Spleen (tissue), 11 donors: Measurements from ENCODE around the gene RTTN. TPM values are rescaled to one million over a fixed set of nuclear protein-coding genes. Genes with fewer than 3 reads are reported as not detected.

Source experiments
- DNase-seq: peaks from one replicate; pipeline ENCODE4 v3.0.0-alpha.2; 2020
- H3K27ac ChIP-seq, 8 donors: fragments of 200-600 bp; sonication (generic) in 7 of 8; 1 replicate in 4 of 8; 2 replicates in 4 of 8; pipeline versions ENCODE4 v1.5.0 to v1.8.0; 2016 to 2021; ENCODE audit warnings: inconsistent platforms in 4 of 8, mild to moderate bottlenecking in 4 of 8, moderate library complexity in 1 of 8
- H3K27me3 ChIP-seq, 7 donors: fragments of 200-600 bp; sonication (generic) in 6 of 7; replicated peaks in 1 of 7; 1 replicate in 4 of 7; 2 replicates in 3 of 7; pipeline versions ENCODE4 v1.5.0 to v1.8.0; 2016 to 2021; ENCODE audit warnings: inconsistent platforms in 3 of 7, mild to moderate bottlenecking in 1 of 7
- H3K36me3 ChIP-seq, 6 donors: fragments of 200-600 bp; sonication (generic) in 5 of 6; 1 replicate in 4 of 6; 2 replicates in 2 of 6; pipeline versions ENCODE4 v1.5.0 to v1.8.0; 2016 to 2021; ENCODE audit warnings: inconsistent platforms in 2 of 6
- H3K4me1 ChIP-seq, 6 donors: fragments of 200-600 bp; sonication (generic) in 5 of 6; 1 replicate in 3 of 6; 2 replicates in 3 of 6; pipeline versions ENCODE4 v1.5.0 to v1.8.0; 2016 to 2021; ENCODE audit warnings: inconsistent platforms in 3 of 6
- H3K4me3 ChIP-seq, 8 donors: fragments of 200-600 bp; sonication (generic) in 7 of 8; 1 replicate in 4 of 8; 2 replicates in 4 of 8; pipeline versions ENCODE4 v1.5.0 to v1.8.0; 2016 to 2021; ENCODE audit warnings: inconsistent platforms in 4 of 8, mild to moderate bottlenecking in 4 of 8, moderate library complexity in 2 of 8
- H3K9me3 ChIP-seq, 8 donors: fragments of 200-600 bp; sonication (generic) in 7 of 8; 1 replicate in 4 of 8; 2 replicates in 4 of 8; pipeline versions ENCODE4 v1.5.0 to v1.8.0; 2016 to 2021; ENCODE audit warnings: inconsistent platforms in 4 of 8
- POLR2A ChIP-seq, 3 donors: fragments of 450-650 bp; IDR thresholded peaks; one replicate each; pipeline ENCODE4 v1.5.1; 2017; ENCODE audit warnings: antibody characterized with exemption in 3 of 3, mild to moderate bottlenecking in 1 of 3
- POLR2AphosphoS5 ChIP-seq, 3 donors: sonication (generic); formaldehyde crosslinking; IDR thresholded peaks; one replicate each; pipeline ENCODE4 v1.5.1; 2017; ENCODE audit warnings: antibody characterized with exemption in 3 of 3
- WGBS, 5 donors: extraction: QIAGEN DNeasy Blood & Tissue Kit in 3 of 5; methylation state at CpG; one replicate each; pipeline versions ENCODE4 v1.1.5 to v1.1.7; 2013 to 2018; 5-methylcytosine and 5-hydroxymethylcytosine counted together
- intact Hi-C: fragments of 100-400 bp; cut with DNase I; formaldehyde crosslinking; loops from one replicate; pipeline ENCODE4 v1.15.0; 2023; ENCODE audit warnings: low total_unique reads
- polyA plus RNA-seq, 3 donors: library from polyadenylated mRNA; stranded (reverse); fragments of 200-250 nt; gene quantifications; one replicate each; pipeline ENCODE4 v1.2.1, GENCODE V29; 2013
- total RNA-seq, 7 donors: library from RNA; depleted of rRNA in 3 of 7; stranded (reverse); fragments of >200 nt in 3 of 7; fragmentation: NEBNext Ultra II Directional in 4 of 7; extraction: Animal tissue kit (Norgen Biotek cat#: 25700) in 4 of 7; gene quantifications; one replicate each; pipeline versions ENCODE4 v1.1.0 to v1.2.1, GENCODE V29; 2016 to 2021
- TF ChIP-seq, protein P1 (sequence below), 11 experiments: fragments of 200-600 bp in 7 of 11; fragments of 450-650 bp in 4 of 11; sonication (generic) in 4 of 11; IDR thresholded peaks in 8 of 11; conservative IDR thresholded peaks in 3 of 11; 1 replicate in 7 of 11; 2 replicates in 4 of 11; pipeline versions ENCODE4 v1.4.0 to v1.8.0; 2016 to 2021; ENCODE audit warnings: antibody characterized with exemption in 11 of 11, inconsistent platforms in 4 of 11, mild to moderate bottlenecking in 1 of 11
- donor health status: healthy with polysubstance abuse.
- donor health status: DM: no; HTN: no; CAD: no; lungs with moderate emphysema.
- donor health status: DM: no; HTN: no; CAD: no.
- donor health status: Bipolar disorder and iron deficiency.
- donor health status: healthy.
- donor health status: DM: no; HTN: no; CAD: no.
- donor health status: DM: yes; HTN: yes; CAD: no.

Gene RTTN
- total and polyA plus RNA-seq, 10 donors = 4.0 to 32.3 (median 23.8) TPM

DNA sequence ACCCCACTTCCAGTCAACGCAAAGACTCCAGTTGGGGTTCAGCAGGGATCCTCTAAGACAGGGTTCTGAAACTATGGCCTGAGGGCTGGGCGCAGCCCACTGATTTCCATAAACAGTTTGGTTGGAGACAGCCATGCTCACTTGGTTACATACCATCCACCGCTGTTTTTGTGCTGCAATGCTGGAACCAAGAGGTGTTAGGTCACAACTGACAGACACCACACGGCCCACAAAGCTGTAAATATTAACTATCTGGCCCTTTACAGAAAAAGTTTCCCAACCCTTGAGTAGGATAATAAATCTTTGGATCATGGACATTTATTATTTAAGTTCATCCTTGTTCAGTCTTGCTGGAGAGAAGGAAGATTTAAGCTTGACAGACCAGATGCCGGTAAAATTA is 249.4 kb downstream of the RTTN start:
- TF ChIP-seq POLR2A (IDR thresholded peaks at IDR 0.05) (no peak), POLR2AphosphoS5 (IDR thresholded peaks at IDR 0.05) (no peak)
- TF ChIP-seq, protein P1, sequence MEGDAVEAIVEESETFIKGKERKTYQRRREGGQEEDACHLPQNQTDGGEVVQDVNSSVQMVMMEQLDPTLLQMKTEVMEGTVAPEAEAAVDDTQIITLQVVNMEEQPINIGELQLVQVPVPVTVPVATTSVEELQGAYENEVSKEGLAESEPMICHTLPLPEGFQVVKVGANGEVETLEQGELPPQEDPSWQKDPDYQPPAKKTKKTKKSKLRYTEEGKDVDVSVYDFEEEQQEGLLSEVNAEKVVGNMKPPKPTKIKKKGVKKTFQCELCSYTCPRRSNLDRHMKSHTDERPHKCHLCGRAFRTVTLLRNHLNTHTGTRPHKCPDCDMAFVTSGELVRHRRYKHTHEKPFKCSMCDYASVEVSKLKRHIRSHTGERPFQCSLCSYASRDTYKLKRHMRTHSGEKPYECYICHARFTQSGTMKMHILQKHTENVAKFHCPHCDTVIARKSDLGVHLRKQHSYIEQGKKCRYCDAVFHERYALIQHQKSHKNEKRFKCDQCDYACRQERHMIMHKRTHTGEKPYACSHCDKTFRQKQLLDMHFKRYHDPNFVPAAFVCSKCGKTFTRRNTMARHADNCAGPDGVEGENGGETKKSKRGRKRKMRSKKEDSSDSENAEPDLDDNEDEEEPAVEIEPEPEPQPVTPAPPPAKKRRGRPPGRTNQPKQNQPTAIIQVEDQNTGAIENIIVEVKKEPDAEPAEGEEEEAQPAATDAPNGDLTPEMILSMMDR (IDR thresholded peaks at IDR 0.05 in 8 of 11, conservative IDR thresholded peaks at IDR 0.05 in 3 of 11) = no peak
- peaks cover 9 to 55% (median 25%) of the 10 kb centered on the region in 6 donors for H3K4me1 ChIP-seq
- H3K27ac ChIP-seq = peak overlapping the region in 7 of 8 donors; percentile 41 to 81 (median 68)
- H3K36me3 ChIP-seq = no peaks in the 10 kb centered on the region
- intact Hi-C loops = no loop called here
- H3K4me3 ChIP-seq = peak overlapping the region in 6 of 8 donors; percentile 17 to 61 (median 18)
- peaks cover 0 to 7% (median 0%) of the 10 kb centered on the region in 8 donors for H3K9me3 ChIP-seq
- WGBS, 5 donors = 72 to 79% (median 79%) methylated on average over 5 of the region's 5 CpGs
- H3K27me3 ChIP-seq = no peaks in the 10 kb centered on the region
- DNase-seq = no peak

DNA sequence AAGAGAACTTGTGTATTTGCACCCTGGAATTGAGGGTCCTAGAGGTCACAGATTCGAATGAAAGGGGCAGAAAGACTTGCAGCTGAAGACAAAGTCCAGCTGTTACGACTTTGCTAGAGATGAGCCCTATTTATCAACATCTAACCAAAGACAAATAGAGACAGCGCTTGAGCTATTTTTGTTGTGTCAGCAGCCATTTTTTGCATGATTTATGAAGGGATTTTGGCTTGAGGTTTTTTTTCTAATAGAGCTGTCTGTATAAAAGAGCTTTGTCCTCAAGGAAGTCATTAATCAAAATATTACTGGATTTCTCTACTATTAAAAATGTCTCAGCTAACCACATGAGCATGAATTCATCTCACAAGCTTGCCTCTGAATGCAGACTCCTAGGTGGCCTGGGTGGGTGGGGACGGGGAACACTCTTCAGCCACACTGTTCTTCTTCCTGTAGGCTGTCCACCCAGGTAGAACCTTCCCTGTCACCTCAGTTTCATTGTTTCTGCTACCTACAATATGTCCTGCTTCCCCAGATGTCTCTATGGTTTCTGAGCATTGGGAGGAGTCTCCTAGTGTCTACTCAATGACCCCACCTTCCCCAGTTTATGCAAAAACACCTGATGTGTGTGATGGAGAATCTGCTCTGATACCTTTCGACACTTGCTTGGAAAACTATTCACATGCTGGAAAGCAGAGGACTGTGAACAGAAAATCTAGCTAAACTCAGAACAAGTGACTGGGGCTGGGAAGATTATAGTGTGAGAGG is 250.6 kb downstream of the RTTN start:
- no peaks in the 10 kb centered on the region for H3K27me3 ChIP-seq
- H3K36me3 ChIP-seq = no peaks in the 10 kb centered on the region
- intact Hi-C loops = no loop called here
- H3K9me3 ChIP-seq = peaks cover 0 to 7% (median 0%) of the 10 kb centered on the region in 8 donors
- DNase-seq = no peak
- WGBS, 5 donors = 68 to 74% (median 73%) methylated on average over 5 of the region's 5 CpGs
- peak overlapping the region in 2 of 8 donors; percentile 15 to 61 for H3K4me3 ChIP-seq
- H3K27ac ChIP-seq = peak overlapping the region; percentile 16 to 81 (median 62)
- TF ChIP-seq POLR2AphosphoS5 (IDR thresholded peaks at IDR 0.05) = peak in 1 of 3 donors; percentile 17
- TF ChIP-seq, protein P1 (IDR thresholded peaks at IDR 0.05 in 8 of 11, conservative IDR thresholded peaks at IDR 0.05 in 3 of 11) = no peak
- H3K4me1 ChIP-seq = peaks cover 9 to 55% (median 30%) of the 10 kb centered on the region in 6 donors

DNA sequence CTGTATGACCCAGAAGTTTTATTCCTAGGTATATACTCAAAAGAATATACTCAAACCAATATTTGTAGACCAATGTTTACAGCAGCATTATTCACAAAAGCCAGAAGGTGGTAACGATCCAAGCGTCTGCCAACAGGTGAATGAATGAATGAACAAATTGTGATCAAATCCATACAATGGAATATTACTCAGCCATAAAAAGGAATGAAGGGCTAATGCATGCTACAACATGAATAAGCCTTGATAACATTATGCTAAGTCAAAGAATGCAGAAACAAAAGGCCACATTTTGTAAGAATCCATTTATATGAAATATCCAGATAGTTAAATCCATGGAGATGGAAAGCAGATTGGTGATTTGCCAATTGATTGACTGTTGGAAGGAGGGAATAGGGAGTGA is 252.3 kb downstream of the RTTN start:
- TF ChIP-seq POLR2A (IDR thresholded peaks at IDR 0.05) = no peak
- TF ChIP-seq, protein P1 (IDR thresholded peaks at IDR 0.05 in 8 of 11, conservative IDR thresholded peaks at IDR 0.05 in 3 of 11) = no peak
- no peak for TF ChIP-seq POLR2AphosphoS5 (IDR thresholded peaks at IDR 0.05)
- no peaks in the 10 kb centered on the region for H3K27me3 ChIP-seq
- H3K4me1 ChIP-seq = peaks cover 14 to 55% (median 34%) of the 10 kb centered on the region in 6 donors
- peak overlapping the region in 1 of 8 donors; percentile 81 for H3K27ac ChIP-seq
- WGBS, 5 donors = 89 to 98% (median 95%) methylated on average over 2 of the region's 2 CpGs
- H3K36me3 ChIP-seq = no peaks in the 10 kb centered on the region
- H3K9me3 ChIP-seq = peaks cover 0 to 7% (median 0%) of the 10 kb centered on the region in 8 donors
- no peak overlapping the region for H3K4me3 ChIP-seq
- no peak for DNase-seq
- intact Hi-C loops = no loop called here

Other genes starting within 250 kb of the RTTN start
- 10 to 100 TPM in 2 of 7 donors, 1 to 10 TPM in 5; 6.6 to 11.5 (median 8.6) TPM for gene SOCS6, start 83.4 kb upstream of the RTTN start, total RNA-seq
- gene SOCS6, start 83.4 kb upstream of the RTTN start, polyA plus RNA-seq = 1 to 10 TPM; 1.3 to 2.1 (median 1.6) TPM